Ovary (tissue), 3 donors: ENCODE data around the gene FBXO28.

Experiments
- POLR2A ChIP-seq: fragments of 450-650 bp; IDR thresholded peaks from one replicate; pipeline ENCODE4 v1.6.1; 2017; ENCODE audit warnings: antibody characterized with exemption, mild to moderate bottlenecking, moderate library complexity
- TF ChIP-seq, protein P1 (sequence below), 3 donors: fragments of 450-650 bp in 2 of 3; fragments of 200-600 bp in 1 of 3; IDR thresholded peaks; one replicate each; pipeline versions ENCODE4 v1.5.1 to v1.8.0; 2016 to 2022; ENCODE audit warnings: antibody characterized with exemption in 3 of 3, mild to moderate bottlenecking in 1 of 3
- donor health status: DM: no; HTN: no; CAD: no.

DNA sequence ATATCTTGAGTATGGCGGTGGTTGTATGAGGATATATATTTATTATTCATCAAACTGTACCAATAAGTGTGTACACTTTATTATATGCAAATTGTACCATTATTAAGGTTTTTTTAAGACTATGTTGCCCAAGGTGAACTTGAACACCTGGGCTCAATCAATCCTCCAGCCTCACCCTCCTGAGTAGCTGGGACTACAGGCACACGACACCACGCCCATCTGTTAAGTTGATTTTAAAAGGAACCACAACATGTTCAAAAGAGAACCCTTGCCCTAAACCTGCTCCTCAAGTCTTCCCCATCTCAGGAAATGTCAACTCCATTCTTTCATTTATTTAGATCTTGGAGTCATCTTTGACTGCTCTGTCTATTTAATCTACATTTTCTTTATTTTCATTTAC lies 24.3 kb upstream of the FBXO28 start:
- TF ChIP-seq, protein P1, sequence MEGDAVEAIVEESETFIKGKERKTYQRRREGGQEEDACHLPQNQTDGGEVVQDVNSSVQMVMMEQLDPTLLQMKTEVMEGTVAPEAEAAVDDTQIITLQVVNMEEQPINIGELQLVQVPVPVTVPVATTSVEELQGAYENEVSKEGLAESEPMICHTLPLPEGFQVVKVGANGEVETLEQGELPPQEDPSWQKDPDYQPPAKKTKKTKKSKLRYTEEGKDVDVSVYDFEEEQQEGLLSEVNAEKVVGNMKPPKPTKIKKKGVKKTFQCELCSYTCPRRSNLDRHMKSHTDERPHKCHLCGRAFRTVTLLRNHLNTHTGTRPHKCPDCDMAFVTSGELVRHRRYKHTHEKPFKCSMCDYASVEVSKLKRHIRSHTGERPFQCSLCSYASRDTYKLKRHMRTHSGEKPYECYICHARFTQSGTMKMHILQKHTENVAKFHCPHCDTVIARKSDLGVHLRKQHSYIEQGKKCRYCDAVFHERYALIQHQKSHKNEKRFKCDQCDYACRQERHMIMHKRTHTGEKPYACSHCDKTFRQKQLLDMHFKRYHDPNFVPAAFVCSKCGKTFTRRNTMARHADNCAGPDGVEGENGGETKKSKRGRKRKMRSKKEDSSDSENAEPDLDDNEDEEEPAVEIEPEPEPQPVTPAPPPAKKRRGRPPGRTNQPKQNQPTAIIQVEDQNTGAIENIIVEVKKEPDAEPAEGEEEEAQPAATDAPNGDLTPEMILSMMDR (IDR thresholded peaks at IDR 0.05), result no peak
- no peak for TF ChIP-seq POLR2A
